Ramos (cell line): ENCODE results near the gene PRR19.

Source experiments
- in situ Hi-C: fragments of 300-500 bp; cut with MboI; formaldehyde crosslinking; loops from one replicate; pipeline ENCODE4 v1.14.3; 2022; ENCODE audit warnings: low sequenced_read_pairs; ENCODE audit not compliant: unreplicated experiment

Gene PRR19

GRCh38 chr19:42301646-42302203 is at the start of gene PRR19:
PRR19 (plus strand) TSS chr19:42302132; CDS start chr19:42309585, 7,453 bp downstream.
- in situ Hi-C loops, result no loop called here

GRCh38 chr19:42252365-42253244 is 49.3 kb upstream of the PRR19 start:
- in situ Hi-C loops, result loop anchor here (25.0 kb wide), 1 partner anchor 1465 kb away; the partner anchor contains the start of genes EGLN2, MIA and RAB4B

GRCh38 chr19:42253245-42254088 is 48.5 kb upstream of the PRR19 start:
- in situ Hi-C loops, result loop anchor here (25.0 kb wide), 1 partner anchor 1466 kb away; the partner anchor contains the start of genes EGLN2, MIA and RAB4B

- in situ Hi-C loops, result loop anchor here (25.0 kb wide), 1 partner anchor 1467 kb away; the partner anchor contains the start of genes EGLN2, MIA and RAB4B
Measured at GRCh38 chr19:42254089-42254849, 47.7 kb upstream of the PRR19 start.

GRCh38 chr19:42254850-42255765 is 46.8 kb upstream of the PRR19 start, which contains the start of gene ERF:
ERF (minus strand) TSS chr19:42255128; CDS start chr19:42254999, 129 bp downstream.
- in situ Hi-C loops, result loop anchor here (25.0 kb wide), 1 partner anchor 1468 kb away; the partner anchor contains the start of genes EGLN2, MIA and RAB4B

- in situ Hi-C loops, result loop anchor here (25.0 kb wide), 1 partner anchor 1469 kb away; the partner anchor contains the start of genes EGLN2, MIA and RAB4B
Measured at GRCh38 chr19:42255766-42256745, 45.9 kb upstream of the PRR19 start.

GRCh38 chr19:42257842-42258241 is 44.1 kb upstream of the PRR19 start:
- in situ Hi-C loops, result loop anchor here (25.0 kb wide), 1 partner anchor 1471 kb away; the partner anchor contains the start of genes EGLN2, MIA and RAB4B

- in situ Hi-C loops, result loop anchor here (25.0 kb wide), 1 partner anchor 1474 kb away; the partner anchor contains the start of genes EGLN2, MIA and RAB4B
Measured at GRCh38 chr19:42261763-42262162, 40.2 kb upstream of the PRR19 start.

- in situ Hi-C loops, result loop anchor here (25.0 kb wide), 1 partner anchor 1479 kb away; the partner anchor contains the start of genes EGLN2, MIA and RAB4B
Measured at GRCh38 chr19:42266105-42266504, 35.8 kb upstream of the PRR19 start.

GRCh38 chr19:42266928-42267603 is 34.9 kb upstream of the PRR19 start:
- in situ Hi-C loops, result loop anchor here (25.0 kb wide), 1 partner anchor 1480 kb away; the partner anchor contains the start of genes EGLN2, MIA and RAB4B

GRCh38 chr19:42267644-42268141 is 34.2 kb upstream of the PRR19 start:
- in situ Hi-C loops, result loop anchor here (25.0 kb wide), 1 partner anchor 1480 kb away; the partner anchor contains the start of genes EGLN2, MIA and RAB4B

- in situ Hi-C loops, result loop anchor here (25.0 kb wide), 1 partner anchor 1481 kb away; the partner anchor contains the start of genes EGLN2, MIA and RAB4B
Measured at GRCh38 chr19:42268142-42268703, 33.7 kb upstream of the PRR19 start.

- in situ Hi-C loops, result loop anchor here (25.0 kb wide), 1 partner anchor 1482 kb away; the partner anchor contains the start of genes EGLN2, MIA and RAB4B
Measured at GRCh38 chr19:42268704-42269477, 33.0 kb upstream of the PRR19 start, which contains the start of gene CIC. CIC (plus strand) TSS chr19:42269252; CDS start chr19:42271784, 2,532 bp downstream.
